ENCODE measurements around the gene EXT2.

- no peak for TF ChIP-seq CTCF (IDR thresholded peaks at IDR 0.05)
- TF ChIP-seq POLR2A (IDR thresholded peaks at IDR 0.05), result no peak
These were observed 40.9 kb downstream of the EXT2 start for GRCh38 chr11:44136176-44136945.
